GM18951 (cell line): Measurements from ENCODE around the gene IRAG1.

Source experiments
- POLR2A ChIP-seq: IDR thresholded peaks from 4 replicates; pipeline ENCODE4 v1.6.1; 2011; ENCODE audit warnings: mild to moderate bottlenecking; ENCODE audit not compliant: insufficient read length, insufficient read depth; ENCODE audit errors: extremely low read depth
- in situ Hi-C: fragments of 300-500 bp; cut with MboI; formaldehyde crosslinking; loops from one replicate; pipeline ENCODE4 v1.12.0; 2022; ENCODE audit warnings: low sequenced_read_pairs, mixed read lengths, inconsistent platforms; ENCODE audit not compliant: unreplicated experiment

Gene IRAG1

DNA sequence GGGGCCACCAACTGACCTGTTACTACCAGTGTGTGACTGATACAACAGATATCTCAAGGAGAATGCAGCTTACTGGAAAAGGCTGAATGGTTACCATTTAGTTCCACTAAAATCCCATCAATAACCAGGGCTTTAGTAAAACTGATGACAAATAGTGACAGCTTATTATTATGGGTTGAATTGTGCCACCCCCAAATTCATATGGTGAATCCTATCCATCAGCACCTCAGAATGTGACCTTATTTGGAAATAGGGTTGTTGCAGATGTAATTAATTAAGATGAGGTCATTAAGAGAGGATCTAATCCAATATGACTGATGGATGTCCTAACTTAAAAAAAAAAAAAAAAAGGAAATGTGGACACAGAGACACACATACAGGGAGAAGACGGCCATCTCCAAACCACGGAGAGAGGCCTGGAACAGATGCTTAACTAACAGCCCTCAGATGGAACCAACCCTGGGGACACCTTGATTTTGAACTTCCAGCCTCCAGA lies 27.4 kb upstream of the IRAG1 start:
- in situ Hi-C loops, result no loop called here
- TF ChIP-seq POLR2A, result no peak

DNA sequence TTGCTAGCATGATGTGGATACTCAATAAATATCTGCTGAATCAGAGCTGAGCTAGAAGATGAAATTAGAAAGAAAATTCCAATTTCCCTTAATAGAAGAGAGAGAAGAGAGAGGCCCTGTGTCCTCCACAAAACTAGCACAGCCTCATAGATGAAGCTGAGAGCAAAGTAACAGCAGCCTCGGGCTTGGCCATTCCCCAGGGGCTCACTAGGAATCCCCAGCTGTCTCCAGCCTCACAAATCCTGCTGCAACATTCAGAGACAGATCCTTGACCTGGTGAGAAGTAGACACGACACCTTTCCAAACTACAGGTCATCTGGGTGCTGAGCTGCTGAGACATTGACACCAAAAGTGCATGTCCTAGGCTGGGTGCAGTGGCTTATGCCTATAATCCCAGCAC lies 26.1 kb upstream of the IRAG1 start:
- in situ Hi-C loops, result no loop called here
- no peak for TF ChIP-seq POLR2A

DNA sequence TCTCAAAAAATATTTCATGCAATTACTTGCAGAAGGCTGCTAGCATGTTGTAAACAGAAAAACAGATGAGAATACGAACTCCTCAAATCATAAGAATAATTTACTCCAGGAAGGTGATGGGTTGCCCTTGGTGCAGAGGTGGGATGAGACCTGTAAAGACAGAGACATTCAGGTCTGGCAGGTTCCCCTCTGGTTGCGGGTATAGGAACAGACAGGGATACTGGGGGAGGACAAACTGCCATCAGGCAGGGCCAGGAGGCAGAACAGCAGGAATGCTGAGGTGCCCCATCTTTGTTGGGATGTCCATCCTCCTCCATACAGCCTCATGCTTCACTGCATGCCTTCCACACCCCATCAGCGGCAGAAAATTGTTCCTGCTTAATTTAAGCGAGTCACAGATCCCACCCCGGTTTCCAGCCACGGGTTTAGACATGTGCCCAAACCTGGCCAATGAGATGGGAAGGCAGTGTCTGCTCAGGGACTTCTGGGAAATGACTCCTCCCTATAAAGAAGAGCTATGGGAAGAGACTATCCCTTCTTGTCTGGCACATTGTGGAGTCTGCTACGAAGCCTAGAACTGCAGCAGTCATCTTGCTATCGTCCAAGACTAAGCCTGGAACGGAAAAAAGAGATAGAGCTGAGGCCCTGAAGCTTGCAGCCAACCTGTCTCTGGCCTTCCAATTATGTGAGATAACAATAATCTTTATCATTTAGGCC lies 23.1 kb upstream of the IRAG1 start:
- in situ Hi-C loops, result no loop called here
- TF ChIP-seq POLR2A, result no peak

DNA sequence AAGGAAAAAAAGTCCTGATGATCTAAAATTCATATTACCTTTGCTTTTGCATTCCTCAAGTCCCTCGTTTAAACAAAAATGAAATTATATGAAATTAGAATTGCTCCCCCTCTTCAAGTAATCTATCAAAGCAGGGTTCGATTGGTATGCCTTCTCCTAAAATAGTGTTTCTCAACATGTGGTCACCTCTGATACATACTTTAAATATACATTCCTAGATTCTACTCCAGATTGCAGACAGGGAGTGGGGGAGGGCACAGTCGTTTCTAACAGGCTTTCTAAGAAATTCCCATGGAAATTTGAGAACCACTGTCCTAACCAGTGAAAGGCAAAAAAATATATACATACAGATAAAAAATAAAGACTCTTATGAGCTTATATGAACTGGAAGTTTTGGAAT lies 22.6 kb upstream of the IRAG1 start:
- TF ChIP-seq POLR2A, result no peak
- in situ Hi-C loops, result no loop called here

DNA sequence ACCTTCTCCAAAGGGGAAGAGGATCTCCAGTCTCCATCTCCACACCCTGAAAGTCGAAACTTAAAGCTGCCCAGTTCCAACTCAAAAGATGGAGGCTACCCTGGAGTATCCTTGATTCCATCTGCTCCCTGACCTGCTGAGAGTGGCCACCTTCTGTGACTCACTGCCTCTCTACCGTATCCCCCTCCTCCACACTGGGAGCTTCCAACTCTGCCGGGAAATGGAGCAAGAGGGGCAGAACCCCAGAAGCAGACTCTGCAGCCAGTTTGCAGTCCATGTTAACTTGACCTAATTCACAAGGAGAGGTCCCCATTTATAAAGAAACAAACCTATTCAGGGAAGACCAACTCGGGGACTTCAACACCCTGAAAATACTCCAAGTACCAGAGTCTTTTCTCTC lies 22.0 kb upstream of the IRAG1 start:
- in situ Hi-C loops, result no loop called here
- TF ChIP-seq POLR2A, result no peak

GRCh38 chr11:10709299-10710086 lies 15.9 kb upstream of the IRAG1 start:
- TF ChIP-seq POLR2A, result no peak
- in situ Hi-C loops, result no loop called here

GRCh38 chr11:10708131-10708530 lies 14.6 kb upstream of the IRAG1 start:
- no peak for TF ChIP-seq POLR2A
- in situ Hi-C loops, result no loop called here

- in situ Hi-C loops, result no loop called here
- TF ChIP-seq POLR2A, result no peak
Measured at GRCh38 chr11:10701982-10702381, 8.4 kb upstream of the IRAG1 start.

DNA sequence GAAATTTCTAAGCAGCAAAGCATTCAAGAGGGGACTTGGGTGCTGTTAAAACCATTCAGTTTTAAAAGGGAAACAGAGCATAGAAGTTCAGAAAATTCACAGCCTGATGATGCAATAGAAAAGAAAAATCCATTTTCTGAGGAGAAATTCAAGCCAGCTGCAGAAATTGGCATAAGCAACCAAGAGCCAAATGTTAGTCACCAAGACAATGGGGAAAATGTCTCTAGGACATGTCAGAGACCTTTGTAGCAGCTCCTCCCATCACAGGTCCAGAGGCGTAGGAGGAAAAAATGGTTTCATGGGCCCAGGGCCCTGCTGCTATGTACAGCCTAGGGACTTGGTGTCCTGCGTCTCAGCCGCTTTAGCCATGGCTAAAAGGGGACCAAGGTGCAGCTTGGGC lies 5.5 kb upstream of the IRAG1 start:
- TF ChIP-seq POLR2A, result no peak
- in situ Hi-C loops, result no loop called here

DNA sequence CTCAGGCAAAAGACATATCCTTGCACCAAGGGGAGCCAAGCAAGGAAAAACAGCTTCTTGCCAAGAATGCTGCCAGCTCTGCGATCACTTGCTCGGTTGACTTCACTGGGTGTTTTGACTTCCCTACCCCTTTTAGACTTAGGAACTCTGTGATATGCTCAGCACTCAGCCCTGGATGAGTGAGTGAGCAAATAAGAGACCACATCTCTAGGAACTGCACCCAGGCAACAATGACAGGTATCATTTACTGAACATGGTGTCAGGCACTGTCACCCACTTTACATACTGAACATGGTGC lies 3.7 kb upstream of the IRAG1 start:
- TF ChIP-seq POLR2A, result no peak

DNA sequence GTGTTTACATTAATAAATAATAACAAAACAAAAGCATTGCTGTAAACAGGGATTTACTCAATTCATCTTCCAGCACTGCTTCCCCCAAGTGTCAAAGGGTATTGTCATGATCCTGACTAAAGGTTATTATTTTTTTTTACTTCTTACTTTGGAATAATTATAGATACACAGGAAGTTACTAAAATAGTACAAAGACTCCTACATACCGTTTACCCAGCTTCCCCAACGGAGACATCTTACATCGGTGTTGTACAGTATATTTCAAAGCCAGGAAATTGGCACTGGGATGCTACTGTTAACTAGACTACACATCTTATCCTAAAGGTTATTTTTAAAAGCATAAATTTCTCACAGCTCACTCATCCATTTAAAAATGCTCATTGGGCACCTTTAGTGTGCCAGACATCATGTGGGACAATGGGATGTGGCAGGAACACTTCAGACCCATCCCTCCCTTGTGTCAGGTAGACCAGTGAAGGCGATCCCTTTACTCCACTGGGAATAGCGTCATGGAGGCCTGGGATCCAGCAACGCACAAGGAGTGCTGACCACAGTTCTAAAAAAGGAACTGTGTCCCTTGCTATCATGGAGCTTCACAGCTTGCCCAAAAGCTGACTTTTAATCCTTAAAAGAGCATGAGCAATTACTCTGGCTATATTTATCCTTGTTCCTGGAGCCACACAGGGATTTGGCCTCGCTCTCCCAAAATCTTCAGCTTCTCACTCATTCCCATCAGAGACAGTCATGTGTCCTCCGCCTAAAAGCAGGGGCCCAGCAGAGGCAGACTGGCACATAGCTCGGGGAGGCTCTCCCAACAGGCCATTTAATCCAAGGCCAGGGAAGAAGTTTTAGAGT lies 3.1 kb upstream of the IRAG1 start:
- TF ChIP-seq POLR2A, result no peak
- in situ Hi-C loops, result no loop called here

More for the DNA sequence above, 3.7 kb upstream of the IRAG1 start:
- in situ Hi-C loops, result no loop called here

GRCh38 chr11:10695833-10696232 lies 2.3 kb upstream of the IRAG1 start:
- in situ Hi-C loops, result no loop called here
- TF ChIP-seq POLR2A, result no peak

- in situ Hi-C loops, result no loop called here
- TF ChIP-seq POLR2A, result no peak
Measured at GRCh38 chr11:10694486-10695239, 1.1 kb upstream of the IRAG1 start.
